Upper lobe of right lung (tissue), 1 donor: Measurements from ENCODE around the gene NOTUM. TPM values are rescaled to one million over a fixed set of nuclear protein-coding genes. Genes with fewer than 3 reads are reported as not detected.

ENCODE experiments used
- ATAC-seq: fragments of 200-7000 bp; cut with Tn5 transposase; one replicate; pipeline ENCODE4 v1.9.1; 2020; ENCODE audit warnings: mild to moderate bottlenecking, moderate library complexity
- DNase-seq: peaks from one replicate; pipeline ENCODE4 v3.0.0-alpha.2; 2020
- H3K27ac ChIP-seq: fragments of 200-600 bp; one replicate; pipeline ENCODE4 v1.8.0; 2022
- H3K27me3 ChIP-seq: fragments of 200-600 bp; one replicate; pipeline ENCODE4 v1.8.0; 2022; ENCODE audit warnings: mild to moderate bottlenecking
- H3K36me3 ChIP-seq: fragments of 200-600 bp; one replicate; pipeline ENCODE4 v1.8.0; 2022
- H3K4me1 ChIP-seq: fragments of 200-600 bp; one replicate; pipeline ENCODE4 v1.8.0; 2022
- H3K4me3 ChIP-seq: fragments of 200-600 bp; one replicate; pipeline ENCODE4 v1.8.0; 2022; ENCODE audit warnings: mild to moderate bottlenecking
- H3K9me3 ChIP-seq: fragments of 200-600 bp; one replicate; pipeline ENCODE4 v1.8.0; 2022
- CTCF ChIP-seq: fragments of 200-600 bp; IDR thresholded peaks from one replicate; pipeline ENCODE4 v1.8.0; 2022; ENCODE audit warnings: antibody characterized with exemption
- intact Hi-C: fragments of 100-400 bp; cut with DNase I; formaldehyde crosslinking; loops from one replicate; pipeline ENCODE4 v1.11.0; 2022
- total RNA-seq: library from RNA; stranded (reverse); fragmentation: NEBNext Ultra II Directional; extraction: Animal tissue kit (Norgen Biotek cat#: 25700); gene quantifications from one replicate; pipeline ENCODE4 v1.2.1, GENCODE V29; 2021
- donor health status: DM: no; HTN: yes; CAD: no; lungs with severe emphysema.

NOTUM gene
- total RNA-seq, 1 donor from 2014 or later = 6.1 TPM

GRCh38 chr17:81907219-81908145, 53.5 kb downstream of the NOTUM start:
- peaks cover 19% of the 10 kb centered on the region for H3K36me3 ChIP-seq
- no peak for ATAC-seq
- H3K4me3 ChIP-seq = no peak overlapping the region
- no peak overlapping the region for H3K27ac ChIP-seq
- H3K4me1 ChIP-seq = peaks cover 13% of the 10 kb centered on the region
- no peak for TF ChIP-seq CTCF
- no peaks in the 10 kb centered on the region for H3K9me3 ChIP-seq
- H3K27me3 ChIP-seq = no peaks in the 10 kb centered on the region
- intact Hi-C loops = no loop called here
- no peak for DNase-seq

GRCh38 chr17:81906476-81907218, 54.3 kb downstream of the NOTUM start:
- H3K4me1 ChIP-seq = peaks cover 14% of the 10 kb centered on the region
- ATAC-seq = no peak
- H3K4me3 ChIP-seq = no peak overlapping the region
- TF ChIP-seq CTCF = no peak
- H3K27me3 ChIP-seq = no peaks in the 10 kb centered on the region
- intact Hi-C loops = no loop called here
- no peak overlapping the region for H3K27ac ChIP-seq
- H3K9me3 ChIP-seq = no peaks in the 10 kb centered on the region
- no peak for DNase-seq
- peaks cover 12% of the 10 kb centered on the region for H3K36me3 ChIP-seq

- TF ChIP-seq CTCF = no peak
- Histone ChIP-seq H3K4me3 (no peak overlapping the region), H3K36me3 (peaks cover 12% of the 10 kb centered on the region), H3K9me3 (no peaks in the 10 kb centered on the region), H3K27me3 (no peaks in the 10 kb centered on the region), H3K27ac (no peak overlapping the region), H3K4me1 (peaks cover 15% of the 10 kb centered on the region)
- DNase-seq (no peak), ATAC-seq (no peak)
- intact Hi-C loops = no loop called here
Measured at GRCh38 chr17:81905993-81906392, 55.0 kb downstream of the NOTUM start.

GRCh38 chr17:81905424-81905875, 55.5 kb downstream of the NOTUM start:
- Histone ChIP-seq H3K27me3 (no peaks in the 10 kb centered on the region), H3K9me3 (no peaks in the 10 kb centered on the region), H3K27ac (no peak overlapping the region), H3K4me1 (peaks cover 14% of the 10 kb centered on the region), H3K36me3 (peaks cover 14% of the 10 kb centered on the region), H3K4me3 (no peak overlapping the region)
- TF ChIP-seq CTCF = no peak
- intact Hi-C loops = no loop called here
- DNase-seq (no peak), ATAC-seq (no peak)

- DNase-seq (no peak), ATAC-seq (no peak)
- H3K4me3 ChIP-seq = no peak overlapping the region
- TF ChIP-seq CTCF = no peak
- intact Hi-C loops = no loop called here
- peaks cover 20% of the 10 kb centered on the region for H3K36me3 ChIP-seq
- no peak overlapping the region for H3K27ac ChIP-seq
- peaks cover 7% of the 10 kb centered on the region for H3K4me1 ChIP-seq
- no peaks in the 10 kb centered on the region for H3K9me3 ChIP-seq
- no peaks in the 10 kb centered on the region for H3K27me3 ChIP-seq
Measured at GRCh38 chr17:81904600-81905423, 56.2 kb downstream of the NOTUM start.
